PC-9 (cell line): Measurements from ENCODE around the gene ADAP1. TPM values are rescaled to one million over a fixed set of nuclear protein-coding genes. Genes with fewer than 3 reads are reported as not detected.
"Not testable (repeated sequence)": the region's sequence is repeated elsewhere in the genome, so short reads cannot be mapped to it uniquely, and the experiment has no call there.

Experiments
- Bru-seq: library from RNA; stranded (reverse); fragments of 400-500 nt; gene quantifications from one replicate; lab custom pipeline; 2021; lab: Mats Ljungman, UMichigan
- BruChase-seq, 2 experiments: library from RNA; stranded (reverse); fragments of 400-500 nt; gene quantifications; one replicate each; lab custom pipeline; 2021; lab: Mats Ljungman, UMichigan
- BruUV-seq: library from RNA; stranded (reverse); fragments of 400-500 nt; replicated peaks from 2 replicates; lab custom pipeline; 2021; lab: Mats Ljungman, UMichigan
- CTCF ChIA-PET: fragments of 300-600 bp; sonication (Branson Sonifier 250); formaldehyde crosslinking; loops from one replicate; lab custom pipeline; 2022; ENCODE audit warnings: antibody characterized with exemption; lab: Charles Lee
- POLR2A ChIA-PET: fragments of 300-600 bp; sonication (Branson Sonifier 250); formaldehyde crosslinking; loops from one replicate; lab custom pipeline; 2022; ENCODE audit warnings: antibody characterized with exemption; ENCODE audit not compliant: unreplicated experiment; lab: Charles Lee
- DNase-seq, 2 experiments: peaks; one replicate each; pipeline versions ENCODE4 v3.0.0 to v3.0.0-alpha.2; 2015 to 2022; ENCODE audit warnings: mixed read lengths in 1 of 2
- H2AFZ ChIP-seq: fragments of 200-600 bp; sonication (generic); 2 replicates; pipeline ENCODE4 v1.8.1; 2017; ENCODE audit warnings: antibody characterized with exemption
- H3F3A ChIP-seq: fragments of 200-600 bp; sonication (generic); 2 replicates; pipeline ENCODE4 v1.8.1; 2017; ENCODE audit warnings: antibody characterized with exemption, mild to moderate bottlenecking, low read depth; ENCODE audit not compliant: insufficient read depth
- H3K27ac ChIP-seq: fragments of 200-600 bp; sonication (generic); 2 replicates; pipeline ENCODE4 v1.6.1; 2016; ENCODE audit warnings: mixed run types
- H3K27me3 ChIP-seq: fragments of 200-600 bp; sonication (generic); 2 replicates; pipeline ENCODE4 v1.6.1; 2016; ENCODE audit warnings: low read depth, mixed run types; ENCODE audit not compliant: insufficient read depth
- H3K36me3 ChIP-seq: fragments of 200-600 bp; sonication (generic); 2 replicates; pipeline ENCODE4 v1.6.1; 2016; ENCODE audit warnings: low read depth, mixed run types
- H3K4me1 ChIP-seq: fragments of 200-600 bp; sonication (generic); replicated peaks from 2 replicates; pipeline ENCODE4 v1.6.1; 2016; ENCODE audit warnings: mixed run types; ENCODE audit not compliant: insufficient read depth
- H3K4me2 ChIP-seq: fragments of 200-600 bp; sonication (generic); 2 replicates; pipeline ENCODE4 v1.6.1; 2017; ENCODE audit warnings: mixed run types
- H3K4me3 ChIP-seq: fragments of 200-600 bp; sonication (generic); 2 replicates; pipeline ENCODE4 v1.6.1; 2016; ENCODE audit warnings: mixed run types
- H3K79me2 ChIP-seq: fragments of 200-600 bp; sonication (generic); 2 replicates; pipeline ENCODE4 v1.6.1; 2017; ENCODE audit warnings: low read depth, mixed run types
- H3K9me2 ChIP-seq: fragments of 200-600 bp; sonication (generic); 2 replicates; pipeline ENCODE4 v1.8.1; 2017; ENCODE audit warnings: mild to moderate bottlenecking; ENCODE audit not compliant: insufficient read depth
- H3K9me3 ChIP-seq: fragments of 200-600 bp; sonication (generic); 2 replicates; pipeline ENCODE4 v1.8.1; 2016; ENCODE audit warnings: low read depth; ENCODE audit not compliant: insufficient read depth
- H4K20me1 ChIP-seq: fragments of 200-600 bp; sonication (generic); 2 replicates; pipeline ENCODE4 v1.8.1; 2017; ENCODE audit not compliant: insufficient read depth
- EZH2 ChIP-seq: fragments of 200-600 bp; sonication (generic); IDR thresholded peaks from 2 replicates; pipeline ENCODE4 v1.8.0; 2017; ENCODE audit warnings: antibody characterized with exemption, low read depth
- intact Hi-C: fragments of 100-400 bp; cut with micrococcal nuclease; formaldehyde crosslinking; loops from one replicate; pipeline ENCODE4 v1.10.0; 2022; ENCODE audit not compliant: unreplicated experiment
- long read RNA-seq: library from polyadenylated mRNA; stranded (forward); transcript quantifications from one replicate; pipeline ENCODE4 v2.0.0, GENCODE V29; 2022
- total RNA-seq: library from RNA; stranded (reverse); gene quantifications from 2 replicates; pipeline ENCODE4 v1.2.3, GENCODE V29; 2021
- TF ChIP-seq, protein P1 (sequence below): fragments of 200-600 bp; sonication (generic); conservative IDR thresholded peaks from 2 replicates; pipeline ENCODE4 v1.6.1; 2017; ENCODE audit warnings: mixed run types, antibody characterized with exemption, mild to moderate bottlenecking, moderate library complexity

Gene ADAP1, protein sequence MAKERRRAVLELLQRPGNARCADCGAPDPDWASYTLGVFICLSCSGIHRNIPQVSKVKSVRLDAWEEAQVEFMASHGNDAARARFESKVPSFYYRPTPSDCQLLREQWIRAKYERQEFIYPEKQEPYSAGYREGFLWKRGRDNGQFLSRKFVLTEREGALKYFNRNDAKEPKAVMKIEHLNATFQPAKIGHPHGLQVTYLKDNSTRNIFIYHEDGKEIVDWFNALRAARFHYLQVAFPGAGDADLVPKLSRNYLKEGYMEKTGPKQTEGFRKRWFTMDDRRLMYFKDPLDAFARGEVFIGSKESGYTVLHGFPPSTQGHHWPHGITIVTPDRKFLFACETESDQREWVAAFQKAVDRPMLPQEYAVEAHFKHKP
- total RNA-seq (73.9 and 102 TPM in 2 replicates), Bru-seq, nascent RNA (percentile 60 among the genes with signal in this experiment), BruChase-seq, experiment 1, labeled RNA remaining after a 2-hour chase (percentile 62 among the genes with signal in this experiment), BruChase-seq, experiment 2, labeled RNA remaining after a 6-hour chase (percentile 75 among the genes with signal in this experiment)
- long read RNA-seq, transcript ADAP1-201 (11 exons, 2,363 nt) = major isoform, 60 of 126 reads
- long read RNA-seq, partial matches to known transcripts = 15 of 126 reads
- long read RNA-seq, other reads (novel, unspliced or antisense) = 48 of 126 reads

DNA sequence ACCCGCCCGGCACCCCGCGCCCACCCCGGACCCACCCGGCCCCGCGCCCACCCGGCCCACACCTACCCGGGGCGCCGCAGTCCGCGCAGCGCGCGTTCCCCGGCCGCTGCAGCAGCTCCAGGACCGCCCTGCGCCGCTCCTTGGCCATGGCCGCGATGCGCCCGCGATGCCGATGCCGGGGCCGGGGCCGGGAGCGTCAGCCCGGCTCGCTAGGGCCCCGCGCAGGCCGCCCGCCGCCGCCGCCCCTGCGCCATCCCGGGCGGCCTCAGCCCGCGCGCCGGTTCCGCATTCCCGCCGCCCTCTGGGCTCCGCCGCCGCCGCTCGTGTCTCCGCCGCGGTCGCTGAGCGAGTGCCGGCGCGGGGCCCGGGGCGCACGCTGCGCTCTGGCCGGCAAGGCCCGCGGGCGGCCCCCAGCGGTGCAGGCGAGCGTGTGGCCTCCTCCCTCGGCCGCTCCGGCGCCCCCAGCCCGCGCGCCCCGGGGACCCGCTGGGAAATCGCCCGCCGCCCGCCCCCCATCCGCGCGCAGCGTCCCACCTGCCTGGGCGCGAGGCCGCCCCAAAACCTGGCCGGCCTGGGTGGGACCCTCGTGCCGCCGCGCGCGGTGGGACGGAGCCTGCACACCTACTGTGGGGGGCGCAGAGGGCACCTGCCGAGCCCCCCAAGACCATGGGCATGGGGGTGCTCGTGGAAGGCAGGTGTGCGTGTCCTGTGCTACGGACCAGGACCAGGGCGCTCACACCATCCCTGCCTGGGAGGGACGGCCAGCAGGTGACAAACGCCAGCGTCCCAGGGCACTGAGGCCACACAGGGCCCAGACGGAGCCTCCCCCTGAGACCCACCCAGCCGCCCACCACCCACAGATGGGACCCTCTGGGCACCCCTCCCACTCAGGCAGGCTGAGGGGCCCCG, at the start of gene ADAP1:
Gene ADAP1, minus strand, starts transcription at position 351 of the 909 bp plus-strand sequence. Its CDS starts 203 bp downstream, at position 148.
- ChIA-PET POLR2A (no interaction called here), CTCF (interaction anchor here (0.6 kb wide), 1 partner anchor 78 kb away, joined by 5 read pairs; no protein-coding TSS in a partner anchor)
- TF ChIP-seq EZH2 = no peak
- TF ChIP-seq, protein P1, sequence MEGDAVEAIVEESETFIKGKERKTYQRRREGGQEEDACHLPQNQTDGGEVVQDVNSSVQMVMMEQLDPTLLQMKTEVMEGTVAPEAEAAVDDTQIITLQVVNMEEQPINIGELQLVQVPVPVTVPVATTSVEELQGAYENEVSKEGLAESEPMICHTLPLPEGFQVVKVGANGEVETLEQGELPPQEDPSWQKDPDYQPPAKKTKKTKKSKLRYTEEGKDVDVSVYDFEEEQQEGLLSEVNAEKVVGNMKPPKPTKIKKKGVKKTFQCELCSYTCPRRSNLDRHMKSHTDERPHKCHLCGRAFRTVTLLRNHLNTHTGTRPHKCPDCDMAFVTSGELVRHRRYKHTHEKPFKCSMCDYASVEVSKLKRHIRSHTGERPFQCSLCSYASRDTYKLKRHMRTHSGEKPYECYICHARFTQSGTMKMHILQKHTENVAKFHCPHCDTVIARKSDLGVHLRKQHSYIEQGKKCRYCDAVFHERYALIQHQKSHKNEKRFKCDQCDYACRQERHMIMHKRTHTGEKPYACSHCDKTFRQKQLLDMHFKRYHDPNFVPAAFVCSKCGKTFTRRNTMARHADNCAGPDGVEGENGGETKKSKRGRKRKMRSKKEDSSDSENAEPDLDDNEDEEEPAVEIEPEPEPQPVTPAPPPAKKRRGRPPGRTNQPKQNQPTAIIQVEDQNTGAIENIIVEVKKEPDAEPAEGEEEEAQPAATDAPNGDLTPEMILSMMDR = no peak
- H3F3A ChIP-seq = peaks cover 22% of the 10 kb centered on the region
- intact Hi-C loops = no loop called here
- H3K36me3 ChIP-seq = no peaks in the 10 kb centered on the region
- DNase-seq = peak in 1 of 2 experiments; percentile 76
- H2AFZ ChIP-seq = peak within 1 kb of the TSS; percentile 71; the same call in 1 of the 2 replicates
- H3K4me2 ChIP-seq = peak within 1 kb of the TSS; percentile 97
- no TSS peak for BruUV-seq
- no peaks in the 10 kb centered on the region for H3K27me3 ChIP-seq
- H3K79me2 ChIP-seq = peaks cover 25% of the 10 kb centered on the region
- peaks cover 9% of the 10 kb centered on the region; the same call in 1 of the 2 replicates for H4K20me1 ChIP-seq
- H3K4me1 ChIP-seq = peaks cover 30% of the 10 kb centered on the region
- H3K9me2 ChIP-seq = no peaks in the 10 kb centered on the region
- H3K9me3 ChIP-seq = no peaks in the 10 kb centered on the region
- H3K4me3 ChIP-seq = peak within 1 kb of the TSS; percentile 92
- no peak within 1 kb of the TSS for H3K27ac ChIP-seq

DNA sequence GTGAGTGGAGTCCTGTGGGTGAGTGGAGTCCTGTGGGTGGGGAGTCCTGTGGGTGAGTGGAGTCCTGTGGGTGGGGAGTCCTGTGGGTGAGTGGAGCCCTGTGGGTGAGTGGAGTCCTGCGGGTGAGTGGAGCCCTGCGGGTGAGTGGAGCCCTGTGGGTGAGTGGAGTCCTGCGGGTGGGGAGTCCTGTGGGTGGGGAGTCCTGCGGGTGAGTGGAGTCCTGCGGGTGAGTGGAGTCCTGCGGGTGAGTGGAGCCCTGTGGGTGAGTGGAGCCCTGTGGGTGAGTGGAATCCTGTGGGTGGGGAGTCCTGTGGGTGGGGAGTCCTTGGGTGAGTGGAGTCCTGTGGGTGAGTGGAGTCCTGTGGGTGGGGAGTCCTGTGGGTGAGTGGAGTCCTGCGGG, 48.0 kb upstream of the ADAP1 start:
- POLR2A ChIA-PET, H2AFZ ChIP-seq, intact Hi-C loops, H3K4me1 ChIP-seq, H3K36me3 ChIP-seq, H3K27ac ChIP-seq, DNase-seq, H3K79me2 ChIP-seq, CTCF ChIA-PET, H3K4me2 ChIP-seq, H3F3A ChIP-seq, BruUV-seq, H3K9me2 ChIP-seq, H3K4me3 ChIP-seq, H3K27me3 ChIP-seq, H3K9me3 ChIP-seq: not testable (repeated sequence)
- H4K20me1 ChIP-seq = peaks cover 21% of the 10 kb centered on the region

DNA sequence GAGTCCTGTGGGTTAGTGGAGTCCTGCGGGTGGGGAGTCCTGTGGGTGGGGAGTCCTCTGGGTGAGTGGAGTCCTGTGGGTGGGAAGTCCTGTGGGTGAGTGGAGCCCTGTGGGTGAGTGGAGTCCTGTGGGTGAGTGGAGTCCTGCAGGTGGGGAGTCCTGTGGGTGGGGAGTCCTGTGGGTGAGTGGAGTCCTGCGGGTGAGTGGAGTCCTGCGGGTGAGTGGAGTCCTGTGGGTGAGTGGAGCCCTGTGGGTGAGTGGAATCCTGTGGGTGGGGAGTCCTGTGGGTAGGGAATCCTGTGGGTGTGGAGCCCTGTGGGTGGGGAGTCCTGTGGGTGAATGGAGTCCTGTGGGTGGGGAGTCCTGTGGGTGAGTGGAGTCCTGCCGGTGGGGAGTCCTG, 47.5 kb upstream of the ADAP1 start:
- BruUV-seq, CTCF ChIA-PET: not testable (repeated sequence)

DNA sequence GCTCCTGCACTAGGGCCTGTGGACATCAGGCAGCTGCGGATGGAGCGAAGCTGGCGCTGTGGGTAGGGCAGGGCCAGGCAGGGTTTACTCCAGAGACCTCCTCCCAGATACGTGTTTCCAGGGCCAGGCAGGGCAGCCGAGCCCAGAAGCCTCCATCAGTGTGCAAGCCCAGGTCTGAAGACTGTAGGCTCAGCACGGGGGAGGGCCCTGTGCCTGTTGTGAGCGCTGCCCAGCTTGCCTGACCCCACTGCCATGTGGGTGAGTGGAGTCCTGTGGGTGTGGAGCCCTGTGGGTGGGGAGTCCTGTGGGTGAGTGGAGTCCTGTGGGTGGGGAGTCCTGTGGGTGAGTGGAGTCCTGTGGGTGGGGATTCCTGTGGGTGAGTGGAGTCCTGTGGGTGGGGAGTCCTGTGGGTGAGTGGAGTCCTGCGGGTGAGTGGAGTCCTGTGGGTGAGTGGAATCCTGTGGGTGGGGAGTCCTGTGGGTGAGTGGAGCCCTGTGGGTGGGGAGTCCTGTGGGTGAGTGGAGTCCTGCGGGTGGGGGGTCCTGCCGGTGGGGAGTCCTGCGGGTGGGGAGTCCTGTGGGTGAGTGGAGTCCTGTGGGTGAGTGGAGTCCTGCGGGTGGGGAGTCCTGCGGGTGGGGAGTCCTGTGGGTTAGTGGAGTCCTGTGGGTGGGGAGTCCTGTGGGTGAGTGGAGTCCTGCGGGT, 46.7 kb upstream of the ADAP1 start:
- POLR2A ChIA-PET, H3K9me2 ChIP-seq, H3K9me3 ChIP-seq, H3K27ac ChIP-seq, intact Hi-C loops, H3K4me2 ChIP-seq, H3F3A ChIP-seq, H3K79me2 ChIP-seq, H3K4me3 ChIP-seq, BruUV-seq, DNase-seq, H3K4me1 ChIP-seq, H3K27me3 ChIP-seq, H2AFZ ChIP-seq, H3K36me3 ChIP-seq: not testable (repeated sequence)
- CTCF ChIA-PET = interaction anchor here (0.6 kb wide), 1 partner anchor 65 kb away, joined by 3 read pairs; no protein-coding TSS in a partner anchor
- peaks cover 16% of the 10 kb centered on the region for H4K20me1 ChIP-seq

More for the DNA sequence above, 47.5 kb upstream of the ADAP1 start:
- H3K4me1 ChIP-seq, H2AFZ ChIP-seq, H3K27ac ChIP-seq, H3F3A ChIP-seq, H3K4me3 ChIP-seq, H3K79me2 ChIP-seq, H3K27me3 ChIP-seq, POLR2A ChIA-PET, H3K9me2 ChIP-seq, H3K36me3 ChIP-seq, H3K4me2 ChIP-seq, intact Hi-C loops, H3K9me3 ChIP-seq, DNase-seq: not testable (repeated sequence)
- peaks cover 20% of the 10 kb centered on the region for H4K20me1 ChIP-seq
